ENCODE results near the gene LMF1.

The LMF1 gene

GRCh38 chr16:935684-936083 lies 35.1 kb downstream of the LMF1 start:
- Histone ChIP-seq H3K27me3 (ENCODE audit: control insufficient read depth, insufficient read depth, low read length) (no peaks in the 10 kb centered on the region), H3K4me1 (ENCODE audit: control insufficient read depth, insufficient read depth, low read length) (no peaks in the 10 kb centered on the region), H3K27ac (ENCODE audit: low read depth, low read length) (no peak overlapping the region), H3K4me3 (ENCODE audit: low read depth, low read length) (no peak overlapping the region), H3K9ac (ENCODE audit: low read depth, low read length) (no peak overlapping the region), H3K36me3 (ENCODE audit: control insufficient read depth, insufficient read depth, low read length) (no peaks in the 10 kb centered on the region), H3K9me3 (ENCODE audit: control insufficient read depth, insufficient read depth, low read length) (no peaks in the 10 kb centered on the region)

DNA sequence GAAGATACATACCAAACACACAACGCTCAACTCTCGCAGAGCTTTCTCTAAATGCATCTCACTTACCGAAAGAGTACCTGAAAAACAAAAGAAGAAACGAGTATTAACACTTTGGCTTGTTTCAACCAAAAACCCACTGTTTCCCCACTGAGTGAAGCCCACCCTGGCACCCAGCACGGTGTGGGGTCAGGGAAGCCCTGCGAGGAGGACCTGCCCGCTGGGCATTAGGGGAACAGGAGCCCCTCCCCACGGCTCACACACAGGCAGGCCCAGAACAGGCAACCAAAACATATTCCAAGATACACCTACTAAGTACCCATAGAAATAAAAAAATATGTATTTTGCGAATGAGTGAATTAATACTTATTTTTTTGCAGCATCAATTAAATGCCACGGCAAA lies 36.6 kb downstream of the LMF1 start:
- H3K27ac ChIP-seq (ENCODE audit: low read depth, low read length) = no peak overlapping the region
- H3K9me3 ChIP-seq (ENCODE audit: control insufficient read depth, insufficient read depth, low read length) = no peaks in the 10 kb centered on the region
- H3K4me3 ChIP-seq (ENCODE audit: low read depth, low read length) = no peak overlapping the region
- no peaks in the 10 kb centered on the region for H3K27me3 ChIP-seq (ENCODE audit: control insufficient read depth, insufficient read depth, low read length)
- peaks cover 7% of the 10 kb centered on the region; the same call in 1 of the 2 replicates for H3K4me1 ChIP-seq (ENCODE audit: control insufficient read depth, insufficient read depth, low read length)
- H3K9ac ChIP-seq (ENCODE audit: low read depth, low read length) = no peak overlapping the region
- H3K36me3 ChIP-seq (ENCODE audit: control insufficient read depth, insufficient read depth, low read length) = no peaks in the 10 kb centered on the region

- peaks cover 7% of the 10 kb centered on the region; the same call in 1 of the 2 replicates for H3K4me1 ChIP-seq (ENCODE audit: control insufficient read depth, insufficient read depth, low read length)
- H3K9ac ChIP-seq (ENCODE audit: low read depth, low read length) = no peak overlapping the region
- no peaks in the 10 kb centered on the region for H3K36me3 ChIP-seq (ENCODE audit: control insufficient read depth, insufficient read depth, low read length)
- no peaks in the 10 kb centered on the region for H3K27me3 ChIP-seq (ENCODE audit: control insufficient read depth, insufficient read depth, low read length)
- H3K27ac ChIP-seq (ENCODE audit: low read depth, low read length) = no peak overlapping the region
- H3K4me3 ChIP-seq (ENCODE audit: low read depth, low read length) = no peak overlapping the region
- H3K9me3 ChIP-seq (ENCODE audit: control insufficient read depth, insufficient read depth, low read length) = no peaks in the 10 kb centered on the region
These were observed 37.2 kb downstream of the LMF1 start for GRCh38 chr16:933581-933980.

- Histone ChIP-seq H3K27me3 (ENCODE audit: control insufficient read depth, insufficient read depth, low read length) (no peaks in the 10 kb centered on the region), H3K4me3 (ENCODE audit: low read depth, low read length) (no peak overlapping the region), H3K9ac (ENCODE audit: low read depth, low read length) (no peak overlapping the region), H3K9me3 (ENCODE audit: control insufficient read depth, insufficient read depth, low read length) (no peaks in the 10 kb centered on the region), H3K4me1 (ENCODE audit: control insufficient read depth, insufficient read depth, low read length) (peaks cover 7% of the 10 kb centered on the region; the same call in 1 of the 2 replicates), H3K36me3 (ENCODE audit: control insufficient read depth, insufficient read depth, low read length) (no peaks in the 10 kb centered on the region), H3K27ac (ENCODE audit: low read depth, low read length) (no peak overlapping the region)
These were observed 37.9 kb downstream of the LMF1 start for GRCh38 chr16:932831-933330.

GRCh38 chr16:931626-932500 lies 38.9 kb downstream of the LMF1 start:
- Histone ChIP-seq H3K27me3 (ENCODE audit: control insufficient read depth, insufficient read depth, low read length) (no peaks in the 10 kb centered on the region), H3K4me1 (ENCODE audit: control insufficient read depth, insufficient read depth, low read length) (peaks cover 7% of the 10 kb centered on the region; the same call in 1 of the 2 replicates), H3K27ac (ENCODE audit: low read depth, low read length) (no peak overlapping the region), H3K9ac (ENCODE audit: low read depth, low read length) (no peak overlapping the region), H3K4me3 (ENCODE audit: low read depth, low read length) (no peak overlapping the region), H3K9me3 (ENCODE audit: control insufficient read depth, insufficient read depth, low read length) (0 out of 2 replicates have a peak, but pooled peaks cover 2% of the 10 kb centered on the region), H3K36me3 (ENCODE audit: control insufficient read depth, insufficient read depth, low read length) (no peaks in the 10 kb centered on the region)

- no peak overlapping the region for H3K27ac ChIP-seq (ENCODE audit: low read depth, low read length)
- H3K9me3 ChIP-seq (ENCODE audit: control insufficient read depth, insufficient read depth, low read length) = peaks cover 9% of the 10 kb centered on the region
- no peak overlapping the region for H3K4me3 ChIP-seq (ENCODE audit: low read depth, low read length)
- no peaks in the 10 kb centered on the region for H3K27me3 ChIP-seq (ENCODE audit: control insufficient read depth, insufficient read depth, low read length)
- no peaks in the 10 kb centered on the region for H3K36me3 ChIP-seq (ENCODE audit: control insufficient read depth, insufficient read depth, low read length)
- peaks cover 7% of the 10 kb centered on the region; the same call in 1 of the 2 replicates for H3K4me1 ChIP-seq (ENCODE audit: control insufficient read depth, insufficient read depth, low read length)
- H3K9ac ChIP-seq (ENCODE audit: low read depth, low read length) = no peak overlapping the region
These were observed 39.6 kb downstream of the LMF1 start for GRCh38 chr16:931171-931570.

DNA sequence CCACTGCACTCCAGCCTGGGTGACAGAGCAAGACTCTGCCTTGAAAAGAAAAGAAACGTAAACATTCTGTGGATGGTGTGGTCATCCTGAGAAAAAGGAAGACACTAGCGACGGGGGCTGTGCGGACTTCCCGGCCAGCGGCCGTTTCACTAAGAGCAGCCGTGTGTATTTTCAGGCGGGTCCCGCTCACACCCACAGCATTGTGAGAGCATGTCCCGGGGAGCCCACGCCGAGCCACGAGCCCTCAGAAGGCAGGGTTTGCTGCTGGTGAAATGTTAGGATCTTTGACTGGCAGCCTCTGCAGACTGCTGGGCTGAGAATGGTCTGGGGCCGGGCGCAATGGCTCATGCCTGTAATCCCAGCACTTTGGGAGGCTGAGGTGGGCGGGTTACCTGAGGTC lies 40.3 kb downstream of the LMF1 start:
- H3K4me3 ChIP-seq (ENCODE audit: low read depth, low read length) = no peak overlapping the region
- H3K27me3 ChIP-seq (ENCODE audit: control insufficient read depth, insufficient read depth, low read length) = no peaks in the 10 kb centered on the region
- no peak overlapping the region for H3K27ac ChIP-seq (ENCODE audit: low read depth, low read length)
- H3K9me3 ChIP-seq (ENCODE audit: control insufficient read depth, insufficient read depth, low read length) = peaks cover 15% of the 10 kb centered on the region
- H3K4me1 ChIP-seq (ENCODE audit: control insufficient read depth, insufficient read depth, low read length) = peaks cover 7% of the 10 kb centered on the region; the same call in 1 of the 2 replicates
- no peak overlapping the region for H3K9ac ChIP-seq (ENCODE audit: low read depth, low read length)
- no peaks in the 10 kb centered on the region for H3K36me3 ChIP-seq (ENCODE audit: control insufficient read depth, insufficient read depth, low read length)

- no peak overlapping the region; the same call in 1 of the 2 replicates for H3K9ac ChIP-seq (ENCODE audit: low read depth, low read length)
- no peak overlapping the region for H3K4me3 ChIP-seq (ENCODE audit: low read depth, low read length)
- peaks cover 15% of the 10 kb centered on the region for H3K9me3 ChIP-seq (ENCODE audit: control insufficient read depth, insufficient read depth, low read length)
- H3K4me1 ChIP-seq (ENCODE audit: control insufficient read depth, insufficient read depth, low read length) = peaks cover 7% of the 10 kb centered on the region; the same call in 1 of the 2 replicates
- H3K27ac ChIP-seq (ENCODE audit: low read depth, low read length) = no peak overlapping the region
- H3K27me3 ChIP-seq (ENCODE audit: control insufficient read depth, insufficient read depth, low read length) = no peaks in the 10 kb centered on the region
- no peaks in the 10 kb centered on the region for H3K36me3 ChIP-seq (ENCODE audit: control insufficient read depth, insufficient read depth, low read length)
These were observed 40.7 kb downstream of the LMF1 start for GRCh38 chr16:930076-930475.

GRCh38 chr16:929227-930073 lies 41.3 kb downstream of the LMF1 start:
- Histone ChIP-seq H3K4me3 (ENCODE audit: low read depth, low read length) (no peak overlapping the region), H3K27ac (ENCODE audit: low read depth, low read length) (no peak overlapping the region), H3K9ac (ENCODE audit: low read depth, low read length) (no peak overlapping the region; the same call in 1 of the 2 replicates), H3K9me3 (ENCODE audit: control insufficient read depth, insufficient read depth, low read length) (peaks cover 15% of the 10 kb centered on the region), H3K4me1 (ENCODE audit: control insufficient read depth, insufficient read depth, low read length) (peaks cover 7% of the 10 kb centered on the region; the same call in 1 of the 2 replicates), H3K27me3 (ENCODE audit: control insufficient read depth, insufficient read depth, low read length) (no peaks in the 10 kb centered on the region), H3K36me3 (ENCODE audit: control insufficient read depth, insufficient read depth, low read length) (no peaks in the 10 kb centered on the region)

DNA sequence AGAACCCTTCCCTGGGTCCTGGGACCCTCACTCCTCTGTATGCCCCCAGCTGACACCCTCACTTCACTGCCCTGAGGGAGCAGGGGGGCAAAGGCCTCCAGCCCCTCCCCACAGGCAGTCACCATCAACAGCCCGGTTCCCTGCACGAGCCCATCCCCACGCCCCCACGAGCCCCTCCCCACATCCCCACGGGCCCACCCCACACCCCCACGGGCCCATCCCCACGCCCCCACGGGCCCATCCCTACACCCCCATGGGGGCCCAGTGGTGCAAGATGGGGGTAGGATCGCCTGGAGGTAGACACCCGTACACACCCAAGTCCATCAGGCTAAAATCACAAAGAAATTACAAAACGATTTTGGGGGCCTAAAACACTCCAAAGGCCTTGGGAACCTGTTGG lies 42.3 kb downstream of the LMF1 start:
- no peak overlapping the region for H3K9ac ChIP-seq (ENCODE audit: low read depth, low read length)
- H3K4me1 ChIP-seq (ENCODE audit: control insufficient read depth, insufficient read depth, low read length) = peaks cover 7% of the 10 kb centered on the region; the same call in 1 of the 2 replicates
- no peaks in the 10 kb centered on the region for H3K27me3 ChIP-seq (ENCODE audit: control insufficient read depth, insufficient read depth, low read length)
- H3K27ac ChIP-seq (ENCODE audit: low read depth, low read length) = no peak overlapping the region
- H3K36me3 ChIP-seq (ENCODE audit: control insufficient read depth, insufficient read depth, low read length) = no peaks in the 10 kb centered on the region
- H3K4me3 ChIP-seq (ENCODE audit: low read depth, low read length) = no peak overlapping the region
- peaks cover 18% of the 10 kb centered on the region for H3K9me3 ChIP-seq (ENCODE audit: control insufficient read depth, insufficient read depth, low read length)
